ENCODE results near the gene CCDC142.

CCDC142 gene

GRCh38 chr2:74441690-74442482 lies 40.9 kb downstream of the CCDC142 start, which contains the start of gene RTKN:
RTKN (minus strand) TSS chr2:74441937; CDS start chr2:74441816, 121 bp downstream.
- DNase-seq (ENCODE audit: extremely low read depth, low read depth), result no peak
- no peak for TF ChIP-seq CTCF (IDR thresholded peaks at IDR 0.05; ENCODE audit: low read depth, low read length, missing control alignments)
- H3K4me3 ChIP-seq (replicated peaks; ENCODE audit: low read depth, low read length), result peak within 1 kb of the TSS; percentile 59

GRCh38 chr2:74441170-74441689 lies 41.6 kb downstream of the CCDC142 start:
- no peak overlapping the region for H3K4me3 ChIP-seq (replicated peaks; ENCODE audit: low read depth, low read length)
- no peak for DNase-seq (ENCODE audit: extremely low read depth, low read depth)
- TF ChIP-seq CTCF (IDR thresholded peaks at IDR 0.05; ENCODE audit: low read depth, low read length, missing control alignments), result no peak

- DNase-seq (ENCODE audit: extremely low read depth, low read depth), result peak; percentile 48
- no peak for TF ChIP-seq CTCF (IDR thresholded peaks at IDR 0.05; ENCODE audit: low read depth, low read length, missing control alignments)
- peak overlapping the region; percentile 59 for H3K4me3 ChIP-seq (replicated peaks; ENCODE audit: low read depth, low read length)
Observed at GRCh38 chr2:74440378-74441169, 42.2 kb downstream of the CCDC142 start.

DNA sequence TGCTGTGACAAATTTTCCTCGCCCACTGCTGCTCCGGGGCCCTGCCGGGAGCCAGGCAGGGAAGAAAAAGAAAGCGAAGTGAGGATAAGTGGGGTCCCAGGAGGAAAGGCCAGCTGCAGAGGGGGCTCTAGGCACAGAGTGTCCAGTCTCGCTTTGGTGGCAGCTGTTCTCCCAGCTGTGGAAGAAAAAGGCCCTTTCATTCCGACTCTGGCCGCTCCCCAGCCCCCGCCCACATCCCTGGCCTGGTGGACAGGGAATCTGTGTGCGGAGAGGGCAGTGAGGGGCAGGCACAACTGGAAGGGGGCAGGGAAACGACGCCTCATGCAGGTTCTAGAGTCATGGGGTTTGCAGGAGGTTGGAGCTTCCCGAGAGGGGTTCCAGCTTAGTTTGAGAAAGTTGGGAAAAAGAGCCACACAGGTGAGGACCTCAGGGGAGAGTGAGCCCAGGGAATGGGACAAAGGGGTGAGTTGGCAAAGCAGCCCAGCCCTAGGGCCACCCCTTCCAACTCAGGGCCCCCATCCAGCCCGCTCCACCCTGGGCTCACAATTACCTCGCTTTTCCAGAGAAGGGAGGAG lies 42.9 kb downstream of the CCDC142 start:
- peak overlapping the region; percentile 59 for H3K4me3 ChIP-seq (replicated peaks; ENCODE audit: low read depth, low read length)
- no peak for DNase-seq (ENCODE audit: extremely low read depth, low read depth)
- TF ChIP-seq CTCF (IDR thresholded peaks at IDR 0.05; ENCODE audit: low read depth, low read length, missing control alignments), result no peak

DNA sequence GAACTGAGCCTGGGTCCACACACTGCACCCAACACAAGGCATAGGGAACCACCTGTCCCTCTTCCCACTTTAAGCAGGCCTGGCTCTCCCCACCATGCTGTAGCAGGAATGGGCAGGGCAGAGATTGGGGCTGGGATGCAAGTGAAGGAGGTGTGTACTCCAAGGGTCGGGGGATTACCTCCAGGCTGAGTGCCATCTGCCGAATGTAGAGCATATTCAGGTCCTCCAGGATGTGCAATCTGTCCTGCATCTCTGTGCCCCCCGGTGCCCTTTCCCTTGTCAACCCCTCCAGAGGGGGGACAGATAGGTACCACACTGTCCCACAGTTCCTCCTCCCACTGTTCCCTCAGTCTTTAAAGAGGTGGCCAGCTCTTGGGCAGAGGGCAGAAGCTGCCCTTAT lies 43.4 kb downstream of the CCDC142 start:
- TF ChIP-seq CTCF (IDR thresholded peaks at IDR 0.05; ENCODE audit: low read depth, low read length, missing control alignments), result no peak
- DNase-seq (ENCODE audit: extremely low read depth, low read depth), result no peak
- H3K4me3 ChIP-seq (replicated peaks; ENCODE audit: low read depth, low read length), result peak overlapping the region; percentile 59

- no peak overlapping the region for H3K4me3 ChIP-seq (replicated peaks; ENCODE audit: low read depth, low read length)
- no peak for TF ChIP-seq CTCF (IDR thresholded peaks at IDR 0.05; ENCODE audit: low read depth, low read length, missing control alignments)
Observed at GRCh38 chr2:74438248-74438647, 44.5 kb downstream of the CCDC142 start.

More at GRCh38 chr2:74438248-74438647, 44.5 kb downstream of the CCDC142 start:
- no peak for DNase-seq (ENCODE audit: extremely low read depth, low read depth)

Measured in HFF-Myc (cell line).